K562 (cell line): ENCODE results near the gene ZMIZ1. TPM values are rescaled to one million over a fixed set of nuclear protein-coding genes. Genes with fewer than 3 reads are reported as not detected.

ENCODE experiments used
- ATAC-seq: fragments of 200-7000 bp; cut with Tn5 transposase; 3 replicates; pipeline ENCODE4 v1.9.1; 2020; ENCODE audit warnings: moderate library complexity
- BruUV-seq: library from RNA; stranded (reverse); fragments of 400-500 nt; replicated peaks from 2 replicates; lab custom pipeline; 2021; lab: Mats Ljungman, UMichigan
- CTCF ChIA-PET: fragments of 300-600 bp; formaldehyde crosslinking; extraction: SDS; loops from one replicate; lab custom pipeline; 2021; ENCODE audit warnings: low intra/inter-chr PET ratio; lab: Yijun Ruan, JAX
- POLR2A ChIA-PET: fragments of 300-600, 350-650 bp; sonication (Branson Sonifier 250); formaldehyde crosslinking; extraction: SDS; loops from one replicate; lab custom pipeline; 2021; ENCODE audit warnings: antibody characterized with exemption, inconsistent platforms; lab: Yijun Ruan, JAX
- DNase-seq, 4 experiments: peaks; one replicate each; pipeline versions ENCODE4 v3.0.0 to v3.0.0-alpha.2; 2011 to 2018; ENCODE audit warnings: low spot score in 3 of 4, mixed read lengths in 3 of 4; ENCODE audit errors: extremely low read depth in 1 of 4
- FAIRE-seq: peaks from 2 replicates; lab custom pipeline; 2011; peaks lifted over from hg19 to GRCh38; lab: Jason Lieb, UNC
- H2AFZ ChIP-seq: 2 replicates; pipeline ENCODE4 v1.6.0; 2011; ENCODE audit warnings: low read depth, low read length, control low read depth, inconsistent platforms
- H3K27ac ChIP-seq: fragments of 200-600 bp; 3 replicates; pipeline ENCODE4 v1.8.0; 2011; ENCODE audit warnings: low read depth, mild to moderate bottlenecking, control low read depth, inconsistent platforms, low read length, moderate library complexity, mixed read lengths; ENCODE audit errors: extremely low read depth
- H3K27me3 ChIP-seq, 2 experiments: fragments of 300-600 bp in 1 of 2; 2 replicates in 1 of 2; 3 replicates in 1 of 2; pipeline versions ENCODE4 v1.6.0 to v1.8.0; 2011; ENCODE audit warnings: inconsistent platforms in 2 of 2, low read length in 2 of 2, mild to moderate bottlenecking in 1 of 2, mixed read lengths in 1 of 2, moderate library complexity in 1 of 2; ENCODE audit not compliant: control insufficient read depth in 2 of 2, insufficient read depth in 2 of 2
- H3K36me3 ChIP-seq: fragments of 300-600 bp; 3 replicates; pipeline ENCODE4 v1.8.0; 2011; ENCODE audit warnings: mild to moderate bottlenecking, low read length, inconsistent platforms; ENCODE audit not compliant: control insufficient read depth, insufficient read depth
- H3K4me1 ChIP-seq, 2 experiments: fragments of 200-600 bp in 1 of 2; replicated peaks in 1 of 2; 2 replicates in 1 of 2; 3 replicates in 1 of 2; pipeline versions ENCODE4 v1.5.1 to v1.8.0; 2011; ENCODE audit warnings: inconsistent platforms in 2 of 2, low read length in 2 of 2, mild to moderate bottlenecking in 1 of 2, mixed read lengths in 1 of 2, moderate library complexity in 1 of 2; ENCODE audit not compliant: control insufficient read depth in 2 of 2, insufficient read depth in 2 of 2
- H3K4me2 ChIP-seq: 2 replicates; pipeline ENCODE4 v1.6.1; 2011; ENCODE audit warnings: low read length, control low read depth, inconsistent platforms, mixed read lengths; ENCODE audit not compliant: insufficient read depth
- H3K4me3 ChIP-seq: fragments of 200-600 bp; sonication (generic), shearing (Covaris generic); 2 replicates; pipeline ENCODE4 v1.5.1; 2016; ENCODE audit warnings: control low read depth, inconsistent platforms
- H3K79me2 ChIP-seq: fragments of 200-600 bp; 3 replicates; pipeline ENCODE4 v1.8.0; 2011; ENCODE audit warnings: low read length, inconsistent platforms; ENCODE audit not compliant: control insufficient read depth, insufficient read depth
- H3K9ac ChIP-seq, 2 experiments: 2 replicates each; pipeline versions ENCODE4 v1.6.0 to v1.6.1; 2011; ENCODE audit warnings: low read depth in 2 of 2, low read length in 2 of 2, control low read depth in 1 of 2, inconsistent platforms in 1 of 2, mild to moderate bottlenecking in 1 of 2, mixed read lengths in 1 of 2; ENCODE audit not compliant: insufficient read depth in 1 of 2
- H3K9me1 ChIP-seq: one replicate; pipeline ENCODE4 v1.6.0; 2011; ENCODE audit warnings: inconsistent platforms, mild to moderate bottlenecking, low read length, moderate library complexity; ENCODE audit not compliant: control insufficient read depth, insufficient read depth
- H3K9me3 ChIP-seq: replicated peaks from 2 replicates; pipeline ENCODE4 v1.5.1; 2011; ENCODE audit warnings: low read depth, low read length, inconsistent platforms; ENCODE audit not compliant: control insufficient read depth, insufficient read depth
- H4K20me1 ChIP-seq: replicated peaks from 2 replicates; pipeline ENCODE4 v1.6.1; 2011; ENCODE audit warnings: low read length, inconsistent platforms, mixed read lengths; ENCODE audit not compliant: control insufficient read depth, insufficient read depth
- E4F1 ChIP-seq: fragments of 250-450 bp; sonication (Bioruptor Pico); IDR thresholded peaks from 2 replicates; pipeline ENCODE4 v1.5.0; 2021; ENCODE audit warnings: mild to moderate bottlenecking, borderline replicate concordance
- KAT2B ChIP-seq: IDR thresholded peaks from one replicate; pipeline ENCODE4 v1.6.1; 2012; ENCODE audit warnings: low read depth, mild to moderate bottlenecking, control low read depth, inconsistent platforms, low read length, moderate library complexity
- RBM25 ChIP-seq: fragments of 200-400 bp; formaldehyde crosslinking; IDR thresholded peaks from 2 replicates; pipeline ENCODE4 v1.6.1; 2018; ENCODE audit warnings: low read length, low read depth, moderate library complexity; ENCODE audit not compliant: severe bottlenecking
- SRSF1 ChIP-seq: fragments of 200-400 bp; formaldehyde crosslinking; IDR thresholded peaks from 2 replicates; pipeline ENCODE4 v1.6.1; 2017; ENCODE audit warnings: mild to moderate bottlenecking, low read depth, low read length, moderate library complexity
- ZBTB12 ChIP-seq: fragments of 250-450 bp; sonication (Bioruptor Pico); IDR thresholded peaks from 2 replicates; pipeline ENCODE4 v1.4.0; 2020
- ZBTB40 ChIP-seq, 2 experiments: fragments of 450-650 bp in 1 of 2; sonication (generic) in 1 of 2; formaldehyde crosslinking in 1 of 2; IDR thresholded peaks; 2 replicates each; pipeline versions ENCODE4 v1.7.1 to v1.9.0; 2016 to 2022; ENCODE audit warnings: inconsistent platforms in 1 of 2, mild to moderate bottlenecking in 1 of 2, missing genetic modification reagents in 1 of 2
- WGBS: fragments of 100-300 bp; shearing (Covaris generic); methylation state at CpG from one replicate; pipeline ENCODE4 v1.1.6; 2016; ENCODE audit warnings: low coverage, mixed read lengths; ENCODE audit not compliant: insufficient coverage; ENCODE audit errors: missing lambda C conversion rate; 5-methylcytosine and 5-hydroxymethylcytosine counted together
- in situ Hi-C: fragments of 300-500 bp; cut with MboI; formaldehyde crosslinking; loops from 4 replicates; pipeline ENCODE4 v1.15.0; 2018; ENCODE audit warnings: inconsistent platforms, mixed read lengths
- intact Hi-C: fragments of 100-400 bp; cut with micrococcal nuclease; formaldehyde crosslinking; loops from 2 replicates; pipeline ENCODE4 v1.14.2; 2022
- polyA plus RNA-seq, 8 experiments: library from polyadenylated mRNA; depleted of rRNA in 4 of 8; stranded (reverse) in 5 of 8; unstranded in 3 of 8; fragments of >200 nt; fragmentation: Nextera tagmentation in 2 of 8; fragmentation: Illumina TruSeq in 1 of 8; extraction: Ambion mirVana in 2 of 8; extraction: Trizol in 1 of 8; gene quantifications; 2 replicates each; pipeline versions ENCODE4 v1.2.1 to v1.2.3, GENCODE V29; 2011 to 2014; ENCODE audit warnings: inconsistent platforms in 1 of 8, missing spikeins in 1 of 8
- total RNA-seq, 7 experiments: library from RNA; depleted of rRNA in 6 of 7; stranded (reverse); fragments of >200 nt in 6 of 7; fragmentation: Illumina TruSeq in 2 of 7; extraction: Trizol in 2 of 7; gene quantifications; 2 replicates each; pipeline versions ENCODE4 v1.2.1 to v1.2.3, GENCODE V29; 2011 to 2021; ENCODE audit warnings: low replicate concordance in 1 of 7

Gene ZMIZ1
- total and polyA plus RNA-seq, 9 of the 15 experiments (the other 6 are each of a cell fraction or from before 2014, with no cell fraction given), result 1.0 to 37.3 (median 4.3) TPM

GRCh38 chr10:79066411-79067240, 2.1 kb upstream of the ZMIZ1 start:
- H3K79me2 ChIP-seq, result peaks cover 27% of the 10 kb centered on the region
- BruUV-seq, result no TSS peak
- in situ Hi-C loops (no loop called here), intact Hi-C loops (loop anchor here (2.0 to 5.0 kb wide), 3 partner anchors 44 to 130 kb away; no protein-coding TSS in a partner anchor)
- peak overlapping the region; percentile 7 to 92; a peak in 2 of 4 replicates for H3K9ac ChIP-seq
- peaks cover 13 to 51% of the 10 kb centered on the region in 2 experiments; a peak in 4 of 5 replicates for H3K4me1 ChIP-seq
- no peaks in the 10 kb centered on the region for H3K9me3 ChIP-seq
- no peaks in the 10 kb centered on the region for H3K27me3 ChIP-seq
- peak overlapping the region; percentile 6; the same call in 1 of the 3 replicates for H3K27ac ChIP-seq
- no peaks in the 10 kb centered on the region for H3K36me3 ChIP-seq
- H2AFZ ChIP-seq, result peak overlapping the region; percentile 81
- H3K9me1 ChIP-seq, result no peaks in the 10 kb centered on the region
- DNase-seq (peak; percentile 77 to 94 (median 86)), ATAC-seq (peak; percentile 51), FAIRE-seq (peak; percentile 80)
- CTCF ChIA-PET, result interaction anchor here (0.7 to 1.1 kb wide), 3 partner anchors 11 to 409 kb away, joined by 3 to 4 read pairs (median 3); no protein-coding TSS in a partner anchor
- peak overlapping the region; percentile 35 for H3K4me3 ChIP-seq
- H4K20me1 ChIP-seq, result peaks cover 8% of the 10 kb centered on the region; the same call in 1 of the 2 replicates
- WGBS, result 6% methylated on average over 35 of the region's 37 CpGs
- POLR2A ChIA-PET, result interaction anchor here (0.6 to 1.7 kb wide), 11 partner anchors 8 to 145 kb away, joined by 3 to 9 read pairs (median 3); no protein-coding TSS in a partner anchor
- H3K4me2 ChIP-seq, result peak overlapping the region; percentile 78
- TF ChIP-seq SRSF1 (no peak), E4F1 (CRISPR knock-in tag) (no peak), RBM25 (peak; percentile 37), ZBTB12 (CRISPR knock-in tag) (no peak), KAT2B (no peak), ZBTB40 (IDR thresholded peaks at IDR 0.05) (no peak), ZBTB40 (CRISPR knock-in tag; IDR thresholded peaks at IDR 0.05) (no peak)
